GM12878 (cell line): ENCODE data around the gene APOA5. TPM values are rescaled to one million over a fixed set of nuclear protein-coding genes. Genes with fewer than 3 reads are reported as not detected.

Experiments used
- ATAC-seq: fragments of 200-7000 bp; cut with Tn5 transposase; 3 replicates; pipeline ENCODE4 v1.9.1; 2020; ENCODE audit warnings: mild to moderate bottlenecking, moderate library complexity
- BruUV-seq: library from RNA; stranded (reverse); fragments of 400-500 nt; replicated peaks from 2 replicates; lab custom pipeline; 2021; lab: Mats Ljungman, UMichigan
- CTCF ChIA-PET: fragments of 300-600 bp; sonication (Branson Sonifier 250); formaldehyde crosslinking; extraction: SDS; loops from one replicate; lab custom pipeline; 2021; ENCODE audit warnings: inconsistent platforms; lab: Yijun Ruan, JAX
- POLR2A ChIA-PET: fragments of 350-600 bp; formaldehyde crosslinking; extraction: SDS; loops from one replicate; lab custom pipeline; 2021; ENCODE audit warnings: inconsistent platforms; lab: Charles Lee
- RAD21 ChIA-PET: fragments of 300-600 bp; sonication (Branson Sonifier 250); formaldehyde crosslinking; loops from one replicate; lab custom pipeline; 2023; ENCODE audit warnings: antibody characterized with exemption; ENCODE audit not compliant: unreplicated experiment; lab: Charles Lee
- SMC1A ChIA-PET: fragments of 300-600 bp; sonication (Branson Sonifier 250); formaldehyde crosslinking; loops from one replicate; lab custom pipeline; 2023; ENCODE audit not compliant: unreplicated experiment, uncharacterized antibody; lab: Charles Lee
- DNase-seq: peaks from one replicate; pipeline ENCODE4 v3.0.0-alpha.2; 2011; ENCODE audit warnings: low read depth, low spot score
- FAIRE-seq: peaks from 3 replicates; lab custom pipeline; 2011; peaks lifted over from hg19 to GRCh38; lab: Jason Lieb, UNC
- H2AFZ ChIP-seq: 2 replicates; pipeline ENCODE4 v1.6.0; 2011; ENCODE audit warnings: low read depth, low read length, control low read depth; ENCODE audit not compliant: control insufficient read depth
- H3K27ac ChIP-seq: 2 replicates; pipeline ENCODE4 v1.5.1; 2011; ENCODE audit warnings: control low read depth; ENCODE audit not compliant: control insufficient read depth, insufficient read depth
- H3K27me3 ChIP-seq, 2 experiments: replicated peaks in 1 of 2; 2 replicates each; pipeline versions ENCODE4 v1.6.0 to v1.6.1; 2011; ENCODE audit warnings: low read length in 1 of 2; ENCODE audit not compliant: control insufficient read depth in 2 of 2, insufficient read depth in 2 of 2
- H3K36me3 ChIP-seq, 2 experiments: 2 replicates each; pipeline ENCODE4 v1.5.1; 2011; ENCODE audit warnings: low read length in 1 of 2; ENCODE audit not compliant: control insufficient read depth in 2 of 2, insufficient read depth in 2 of 2
- H3K4me1 ChIP-seq: 2 replicates; pipeline ENCODE4 v1.6.1; 2011; ENCODE audit warnings: mild to moderate bottlenecking, low read length, moderate library complexity, mixed read lengths; ENCODE audit not compliant: control insufficient read depth, insufficient read depth
- H3K4me2 ChIP-seq: 2 replicates; pipeline ENCODE4 v1.6.0; 2011; ENCODE audit warnings: control low read depth; ENCODE audit not compliant: control insufficient read depth, insufficient read depth
- H3K4me3 ChIP-seq: fragments of 200-600 bp; sonication (generic); 2 replicates; pipeline ENCODE4 v1.5.1; 2016
- H3K79me2 ChIP-seq: 2 replicates; pipeline ENCODE4 v1.6.0; 2011; ENCODE audit warnings: low read length; ENCODE audit not compliant: control insufficient read depth, insufficient read depth
- H3K9ac ChIP-seq: 2 replicates; pipeline ENCODE4 v1.8.0; 2011; ENCODE audit warnings: low read length, control low read depth, mixed read lengths; ENCODE audit not compliant: control insufficient read depth, insufficient read depth
- H3K9me3 ChIP-seq: replicated peaks from 3 replicates; pipeline ENCODE4 v1.5.1; 2011; ENCODE audit warnings: mild to moderate bottlenecking, low read length; ENCODE audit not compliant: control insufficient read depth, insufficient read depth
- H4K20me1 ChIP-seq: 2 replicates; pipeline ENCODE4 v1.6.0; 2011; ENCODE audit not compliant: control insufficient read depth, insufficient read depth
- E4F1 ChIP-seq: fragments of 450-650 bp; IDR thresholded peaks from 2 replicates; pipeline ENCODE4 v1.6.1; 2018; ENCODE audit warnings: borderline replicate concordance, mild to moderate bottlenecking; ENCODE audit not compliant: partially characterized antibody
- MYC ChIP-seq: IDR thresholded peaks from 2 replicates; pipeline ENCODE4 v1.6.1; 2011; ENCODE audit warnings: mild to moderate bottlenecking, low read length, moderate library complexity, inconsistent platforms; ENCODE audit not compliant: insufficient read depth, insufficient replicate concordance, insufficient read length, severe bottlenecking
- PML ChIP-seq: IDR thresholded peaks from 2 replicates; pipeline ENCODE4 v1.6.1; 2012; ENCODE audit warnings: low read length, inconsistent platforms
- SIX5 ChIP-seq: IDR thresholded peaks from 2 replicates; pipeline ENCODE4 v1.6.1; 2011; ENCODE audit warnings: mild to moderate bottlenecking, low read depth, low read length, moderate library complexity; ENCODE audit not compliant: severe bottlenecking
- SMAD1 ChIP-seq: fragments of 450-650 bp; IDR thresholded peaks from 2 replicates; pipeline ENCODE4 v1.6.1; 2018; ENCODE audit warnings: mild to moderate bottlenecking, low read depth; ENCODE audit not compliant: partially characterized antibody
- WGBS: methylation state at CpG from one replicate; pipeline ENCODE4 v1.1.6; 2016; ENCODE audit warnings: low lambda C conversion rate; ENCODE audit not compliant: insufficient replicate concordance, insufficient coverage; ENCODE audit errors: missing lambda C conversion rate; 5-methylcytosine and 5-hydroxymethylcytosine counted together
- in situ Hi-C: fragments of 300-500 bp; cut with MboI; formaldehyde crosslinking; loops from 9 replicates; pipeline ENCODE4 v1.14.3; 2018; ENCODE audit warnings: mixed read lengths
- intact Hi-C: fragments of 100-400 bp; cut with micrococcal nuclease; formaldehyde crosslinking; loops from one replicate; pipeline ENCODE4 v1.14.2; 2022; ENCODE audit not compliant: unreplicated experiment
- polyA plus RNA-seq, 11 experiments: library from polyadenylated mRNA; depleted of rRNA in 4 of 11; unstranded in 6 of 11; stranded (reverse) in 5 of 11; fragments of >200 nt; fragmentation: Nextera tagmentation in 4 of 11; fragmentation: Illumina TruSeq in 1 of 11; extraction: Ambion mirVana in 4 of 11; extraction: Trizol in 1 of 11; gene quantifications; 1 replicate in 1 of 11; 2 replicates in 10 of 11; pipeline versions ENCODE4 v1.2.1 to v1.2.3, GENCODE V29; 2011 to 2016; ENCODE audit warnings: inconsistent platforms in 2 of 11, missing spikeins in 2 of 11, low read depth in 1 of 11
- total RNA-seq, 4 experiments: library from RNA; depleted of rRNA in 3 of 4; stranded (reverse); fragments of >200 nt in 3 of 4; fragmentation: Illumina TruSeq in 1 of 4; extraction: Trizol in 1 of 4; gene quantifications; 2 replicates each; pipeline versions ENCODE4 v1.2.1 to v1.2.3, GENCODE V29; 2013 to 2021

The APOA5 gene
- total and polyA plus RNA-seq, 10 of the 15 experiments (the other 5 are each of a cell fraction or from before 2014, with no cell fraction given): 0.15 TPM; not detected in 9

GRCh38 chr11:116777056-116777455 is 14.6 kb downstream of the APOA5 start:
- Histone ChIP-seq H3K27ac (no peak overlapping the region), H3K27me3 (no peaks in the 10 kb centered on the region), H3K4me2 (no peak overlapping the region), H3K4me3 (no peak overlapping the region), H3K79me2 (peaks cover 7% of the 10 kb centered on the region), H3K36me3 (peaks cover 6 to 25% of the 10 kb centered on the region in 2 experiments), H2AFZ (no peak overlapping the region), H4K20me1 (no peaks in the 10 kb centered on the region), H3K4me1 (no peaks in the 10 kb centered on the region)
- ChIA-PET RAD21 (no interaction called here), SMC1A (interaction anchor here (1.9 kb wide), 1 partner anchor 9 kb away, joined by 9 read pairs; no protein-coding TSS in a partner anchor), POLR2A (interaction anchor here (1.5 kb wide), 1 partner anchor 10 kb away, joined by 3 read pairs; no protein-coding TSS in a partner anchor)
- BruUV-seq: no TSS peak
- intact Hi-C loops: no loop called here
- no peak for DNase-seq
- over 99% methylated on average over 7 of the region's 7 CpGs for WGBS
- no peak for ATAC-seq
- FAIRE-seq: no peak
- no peak for TF ChIP-seq MYC
- TF ChIP-seq SIX5: no peak
- TF ChIP-seq PML: no peak
- TF ChIP-seq E4F1: no peak
- TF ChIP-seq SMAD1: no peak
- TF ChIP-seq, all 136 proteins: peak for 0
- in situ Hi-C loops: no loop called here
- Histone ChIP-seq H3K9me3 (no peaks in the 10 kb centered on the region), H3K9ac (no peak overlapping the region)
- CTCF ChIA-PET: interaction anchor here (0.7 to 1.4 kb wide), 4 partner anchors 12 to 398 kb away, joined by 3 to 5 read pairs (median 4); partner anchors contain the start of gene APOA5
